Esophagus squamous epithelium (tissue), 4 donors: ENCODE results near the gene PCDH9.

ENCODE experiments used
- POLR2A ChIP-seq, 4 donors: fragments of 450-650 bp; IDR thresholded peaks; one replicate each; pipeline ENCODE4 v1.6.1; 2017; ENCODE audit warnings: antibody characterized with exemption in 4 of 4, mild to moderate bottlenecking in 4 of 4, moderate library complexity in 3 of 4
- TF ChIP-seq, protein P1 (sequence below), 6 experiments: fragments of 450-650 bp in 4 of 6; fragments of 200-600 bp in 2 of 6; sonication (generic) in 2 of 6; IDR thresholded peaks; one replicate each; pipeline ENCODE4 v1.5.1; 2016 to 2019; ENCODE audit warnings: antibody characterized with exemption in 6 of 6, mild to moderate bottlenecking in 4 of 6, moderate library complexity in 4 of 6

DNA sequence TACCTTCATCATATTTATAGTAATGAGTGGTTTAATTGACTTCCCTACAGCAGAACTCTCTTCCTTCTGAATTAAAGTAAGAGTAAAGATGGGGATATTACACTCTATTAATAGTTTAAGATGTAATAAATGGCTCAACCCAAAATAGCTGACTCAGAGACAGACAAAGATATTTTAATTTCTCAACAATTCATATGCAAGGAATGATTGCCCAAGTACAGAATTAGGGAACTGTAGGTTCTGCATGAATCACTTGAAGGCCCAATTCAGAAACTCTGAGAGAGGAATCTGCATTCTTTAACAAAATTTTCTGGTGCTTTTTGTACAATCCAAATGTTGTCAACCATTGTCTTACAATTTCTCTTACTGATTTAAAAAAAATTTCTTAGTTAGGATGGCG is 42.9 kb upstream of the PCDH9 start:
- TF ChIP-seq, protein P1, sequence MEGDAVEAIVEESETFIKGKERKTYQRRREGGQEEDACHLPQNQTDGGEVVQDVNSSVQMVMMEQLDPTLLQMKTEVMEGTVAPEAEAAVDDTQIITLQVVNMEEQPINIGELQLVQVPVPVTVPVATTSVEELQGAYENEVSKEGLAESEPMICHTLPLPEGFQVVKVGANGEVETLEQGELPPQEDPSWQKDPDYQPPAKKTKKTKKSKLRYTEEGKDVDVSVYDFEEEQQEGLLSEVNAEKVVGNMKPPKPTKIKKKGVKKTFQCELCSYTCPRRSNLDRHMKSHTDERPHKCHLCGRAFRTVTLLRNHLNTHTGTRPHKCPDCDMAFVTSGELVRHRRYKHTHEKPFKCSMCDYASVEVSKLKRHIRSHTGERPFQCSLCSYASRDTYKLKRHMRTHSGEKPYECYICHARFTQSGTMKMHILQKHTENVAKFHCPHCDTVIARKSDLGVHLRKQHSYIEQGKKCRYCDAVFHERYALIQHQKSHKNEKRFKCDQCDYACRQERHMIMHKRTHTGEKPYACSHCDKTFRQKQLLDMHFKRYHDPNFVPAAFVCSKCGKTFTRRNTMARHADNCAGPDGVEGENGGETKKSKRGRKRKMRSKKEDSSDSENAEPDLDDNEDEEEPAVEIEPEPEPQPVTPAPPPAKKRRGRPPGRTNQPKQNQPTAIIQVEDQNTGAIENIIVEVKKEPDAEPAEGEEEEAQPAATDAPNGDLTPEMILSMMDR (IDR thresholded peaks at IDR 0.05), result no peak
- TF ChIP-seq POLR2A (IDR thresholded peaks at IDR 0.05), result no peak
